ENCODE results near the gene PKNOX2. TPM values are rescaled to one million over a fixed set of nuclear protein-coding genes. Genes with fewer than 3 reads are reported as not detected.

Gene PKNOX2
- total RNA-seq, 1 experiment from 2014 or later: not detected

- POLR2A ChIA-PET: no interaction called here
- no peaks in the 10 kb centered on the region for H3K4me1 Mint-ChIP-seq (ENCODE audit: low read depth, unreplicated experiment)
- H3K9me3 ChIP-seq: 0 out of 2 replicates have a peak, but pooled peaks cover 4% of the 10 kb centered on the region
These were observed 82.9 kb downstream of the PKNOX2 start for GRCh38 chr11:125247431-125247830.

GRCh38 chr11:125250318-125251213 is 86.0 kb downstream of the PKNOX2 start:
- intact Hi-C loops (cut with micrococcal nuclease; ENCODE audit: unreplicated experiment): no loop called here

More at GRCh38 chr11:125247431-125247830, 82.9 kb downstream of the PKNOX2 start:
- no peaks in the 10 kb centered on the region for H3K36me3 ChIP-seq (ENCODE audit: control insufficient read depth, insufficient read depth, low read length)
- no peaks in the 10 kb centered on the region for H3K4me1 ChIP-seq
- CTCF ChIA-PET: no interaction called here
- no peak overlapping the region for H3K27ac Mint-ChIP-seq (ENCODE audit: unreplicated experiment)
- TF ChIP-seq CTCF (IDR thresholded peaks at IDR 0.05; ENCODE audit: insufficient read depth in 1 of 2, low read depth in 1 of 2, low read length in 1 of 2, severe bottlenecking in 1 of 2, unreplicated experiment in 1 of 2): no peak
- intact Hi-C loops (cut with micrococcal nuclease; ENCODE audit: unreplicated experiment): no loop called here
- H3K36me3 Mint-ChIP-seq (ENCODE audit: insufficient read depth, unreplicated experiment): no peaks in the 10 kb centered on the region
- H3K4me3 ChIP-seq (ENCODE audit: low read depth, low read length): no peak overlapping the region
- no TSS peak for BruUV-seq (replicated peaks)
- no peak for DNase-seq
- no peaks in the 10 kb centered on the region for H3K9me3 Mint-ChIP-seq (ENCODE audit: unreplicated experiment)
- H3K27me3 ChIP-seq (replicated peaks; ENCODE audit: control insufficient read depth, insufficient read depth, low read length): no peaks in the 10 kb centered on the region; the same call in 1 of the 2 replicates
- no peak overlapping the region for H3K4me3 Mint-ChIP-seq (ENCODE audit: unreplicated experiment)
- peaks cover 29% of the 10 kb centered on the region for H3K27me3 Mint-ChIP-seq (ENCODE audit: insufficient read depth, unreplicated experiment)

More at GRCh38 chr11:125250318-125251213, 86.0 kb downstream of the PKNOX2 start:
- Mint-ChIP-seq H3K27ac (ENCODE audit: unreplicated experiment) (no peak overlapping the region), H3K27me3 (ENCODE audit: insufficient read depth, unreplicated experiment) (peaks cover 29% of the 10 kb centered on the region), H3K36me3 (ENCODE audit: insufficient read depth, unreplicated experiment) (no peaks in the 10 kb centered on the region), H3K9me3 (ENCODE audit: unreplicated experiment) (no peaks in the 10 kb centered on the region), H3K4me3 (ENCODE audit: unreplicated experiment) (no peak overlapping the region), H3K4me1 (ENCODE audit: low read depth, unreplicated experiment) (no peaks in the 10 kb centered on the region)
- no TSS peak for BruUV-seq (replicated peaks)
- Histone ChIP-seq H3K4me1 (no peaks in the 10 kb centered on the region), H3K27me3 (replicated peaks; ENCODE audit: control insufficient read depth, insufficient read depth, low read length) (no peaks in the 10 kb centered on the region; the same call in none of the 2 replicates), H3K4me3 (ENCODE audit: low read depth, low read length) (no peak overlapping the region), H3K9me3 (0 out of 2 replicates have a peak, but pooled peaks cover 4% of the 10 kb centered on the region), H3K36me3 (ENCODE audit: control insufficient read depth, insufficient read depth, low read length) (no peaks in the 10 kb centered on the region)
- ChIA-PET POLR2A (interaction anchor here (0.5 kb wide), 1 partner anchor 14 kb away, joined by 3 read pairs; no protein-coding TSS in a partner anchor), CTCF (interaction anchor here (0.6 kb wide), 2 partner anchors 39 to 92 kb away, joined by 3 read pairs; no protein-coding TSS in a partner anchor)
- no peak for DNase-seq
- no peak for TF ChIP-seq CTCF (IDR thresholded peaks at IDR 0.05; ENCODE audit: insufficient read depth in 1 of 2, low read depth in 1 of 2, low read length in 1 of 2, severe bottlenecking in 1 of 2, unreplicated experiment in 1 of 2)

Data from Caco-2 (cell line).